Measurements from ENCODE around the gene LIN7A. TPM values are rescaled to one million over a fixed set of nuclear protein-coding genes. Genes with fewer than 3 reads are reported as not detected.

Gene LIN7A
- total RNA-seq, 1 experiment from 2014 or later = not detected

DNA sequence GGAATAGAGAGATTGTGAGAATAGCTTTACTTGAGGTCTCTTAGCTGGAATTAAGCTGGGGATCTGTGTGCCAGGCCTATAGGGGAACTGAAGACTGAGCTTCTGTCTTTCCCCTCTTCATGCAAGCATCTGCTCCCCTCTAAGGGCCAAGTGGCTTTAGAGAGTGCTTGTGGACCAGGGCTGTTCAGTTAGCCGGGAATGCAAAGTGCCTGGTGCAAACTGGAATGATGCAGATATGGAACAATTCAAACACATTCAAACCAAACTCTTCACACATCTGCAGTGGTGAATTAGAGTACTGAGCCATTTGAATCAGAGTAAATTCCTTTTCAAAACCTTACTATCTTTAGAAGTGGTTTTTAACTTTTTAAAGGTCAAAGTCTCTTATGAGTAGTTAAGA lies 99.0 kb downstream of the LIN7A start:
- H3K27ac ChIP-seq (ENCODE audit: low read length) = no peak overlapping the region

DNA sequence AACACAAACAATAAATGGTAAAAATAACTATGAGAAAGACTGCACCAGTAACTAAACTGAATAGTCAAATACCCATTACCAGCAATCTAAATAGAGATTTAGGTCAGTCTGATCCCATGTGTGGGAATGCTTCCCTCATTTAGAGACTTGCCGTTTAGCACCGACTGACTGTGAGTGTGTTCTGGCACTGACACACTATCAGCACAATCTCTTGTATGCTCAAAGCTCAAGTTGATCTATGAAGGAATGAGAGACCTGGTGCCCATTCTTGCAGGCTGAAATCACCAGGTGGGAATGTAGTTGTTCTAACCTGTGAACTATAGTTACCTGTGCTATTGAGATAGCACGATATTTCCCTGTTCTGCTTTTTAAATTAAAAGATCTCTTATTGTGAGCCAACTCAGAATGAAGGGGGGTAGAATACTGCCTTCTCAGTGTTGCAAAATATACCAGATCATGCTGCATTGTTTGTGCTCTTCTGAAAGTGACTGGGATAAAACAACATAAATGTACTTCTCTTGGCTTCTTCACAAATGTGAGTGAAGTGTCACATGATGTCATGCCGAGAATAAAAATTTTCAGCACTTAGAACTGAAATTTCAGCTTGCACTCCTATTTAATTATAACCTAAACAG lies 99.6 kb downstream of the LIN7A start:
- in situ Hi-C loops (cut with HindIII; ENCODE audit: low pct_unique_long_range_greater_than_20kb, low sequenced_read_pairs) (no loop called here), intact Hi-C loops (cut with micrococcal nuclease; ENCODE audit: unreplicated experiment) (no loop called here)
- no peak for TF ChIP-seq TCF7L2 (IDR thresholded peaks at IDR 0.05; ENCODE audit: low read depth, low read length)
- no peak for TF ChIP-seq SIN3A (IDR thresholded peaks at IDR 0.05; ENCODE audit: borderline replicate concordance, insufficient read depth, low read depth, low read length)
- TF ChIP-seq, protein P1, sequence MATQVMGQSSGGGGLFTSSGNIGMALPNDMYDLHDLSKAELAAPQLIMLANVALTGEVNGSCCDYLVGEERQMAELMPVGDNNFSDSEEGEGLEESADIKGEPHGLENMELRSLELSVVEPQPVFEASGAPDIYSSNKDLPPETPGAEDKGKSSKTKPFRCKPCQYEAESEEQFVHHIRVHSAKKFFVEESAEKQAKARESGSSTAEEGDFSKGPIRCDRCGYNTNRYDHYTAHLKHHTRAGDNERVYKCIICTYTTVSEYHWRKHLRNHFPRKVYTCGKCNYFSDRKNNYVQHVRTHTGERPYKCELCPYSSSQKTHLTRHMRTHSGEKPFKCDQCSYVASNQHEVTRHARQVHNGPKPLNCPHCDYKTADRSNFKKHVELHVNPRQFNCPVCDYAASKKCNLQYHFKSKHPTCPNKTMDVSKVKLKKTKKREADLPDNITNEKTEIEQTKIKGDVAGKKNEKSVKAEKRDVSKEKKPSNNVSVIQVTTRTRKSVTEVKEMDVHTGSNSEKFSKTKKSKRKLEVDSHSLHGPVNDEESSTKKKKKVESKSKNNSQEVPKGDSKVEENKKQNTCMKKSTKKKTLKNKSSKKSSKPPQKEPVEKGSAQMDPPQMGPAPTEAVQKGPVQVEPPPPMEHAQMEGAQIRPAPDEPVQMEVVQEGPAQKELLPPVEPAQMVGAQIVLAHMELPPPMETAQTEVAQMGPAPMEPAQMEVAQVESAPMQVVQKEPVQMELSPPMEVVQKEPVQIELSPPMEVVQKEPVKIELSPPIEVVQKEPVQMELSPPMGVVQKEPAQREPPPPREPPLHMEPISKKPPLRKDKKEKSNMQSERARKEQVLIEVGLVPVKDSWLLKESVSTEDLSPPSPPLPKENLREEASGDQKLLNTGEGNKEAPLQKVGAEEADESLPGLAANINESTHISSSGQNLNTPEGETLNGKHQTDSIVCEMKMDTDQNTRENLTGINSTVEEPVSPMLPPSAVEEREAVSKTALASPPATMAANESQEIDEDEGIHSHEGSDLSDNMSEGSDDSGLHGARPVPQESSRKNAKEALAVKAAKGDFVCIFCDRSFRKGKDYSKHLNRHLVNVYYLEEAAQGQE (IDR thresholded peaks at IDR 0.05; ENCODE audit: insufficient read depth in 1 of 2, low read depth in 2 of 2, low read length in 1 of 2) = no peak
- no peak for TF ChIP-seq POLR2AphosphoS5 (IDR thresholded peaks at IDR 0.05; ENCODE audit: low read depth, low read length)
- TF ChIP-seq, protein P2, sequence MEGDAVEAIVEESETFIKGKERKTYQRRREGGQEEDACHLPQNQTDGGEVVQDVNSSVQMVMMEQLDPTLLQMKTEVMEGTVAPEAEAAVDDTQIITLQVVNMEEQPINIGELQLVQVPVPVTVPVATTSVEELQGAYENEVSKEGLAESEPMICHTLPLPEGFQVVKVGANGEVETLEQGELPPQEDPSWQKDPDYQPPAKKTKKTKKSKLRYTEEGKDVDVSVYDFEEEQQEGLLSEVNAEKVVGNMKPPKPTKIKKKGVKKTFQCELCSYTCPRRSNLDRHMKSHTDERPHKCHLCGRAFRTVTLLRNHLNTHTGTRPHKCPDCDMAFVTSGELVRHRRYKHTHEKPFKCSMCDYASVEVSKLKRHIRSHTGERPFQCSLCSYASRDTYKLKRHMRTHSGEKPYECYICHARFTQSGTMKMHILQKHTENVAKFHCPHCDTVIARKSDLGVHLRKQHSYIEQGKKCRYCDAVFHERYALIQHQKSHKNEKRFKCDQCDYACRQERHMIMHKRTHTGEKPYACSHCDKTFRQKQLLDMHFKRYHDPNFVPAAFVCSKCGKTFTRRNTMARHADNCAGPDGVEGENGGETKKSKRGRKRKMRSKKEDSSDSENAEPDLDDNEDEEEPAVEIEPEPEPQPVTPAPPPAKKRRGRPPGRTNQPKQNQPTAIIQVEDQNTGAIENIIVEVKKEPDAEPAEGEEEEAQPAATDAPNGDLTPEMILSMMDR (IDR thresholded peaks at IDR 0.05) = no peak
- Histone ChIP-seq H3K27me3 (ENCODE audit: control insufficient read depth, insufficient read depth, low read length) (no peaks in the 10 kb centered on the region), H3K36me3 (ENCODE audit: control insufficient read depth, insufficient read depth, low read length) (no peaks in the 10 kb centered on the region), H3K27ac (ENCODE audit: low read length) (no peak overlapping the region), H3K4me3 (ENCODE audit: low read depth in 2 of 2, low read length in 2 of 2) (no peak overlapping the region), H3K9me3 (ENCODE audit: control insufficient read depth, insufficient read depth, low read depth, low read length) (no peaks in the 10 kb centered on the region), H3K4me1 (ENCODE audit: control insufficient read depth, insufficient read depth, low read length) (no peaks in the 10 kb centered on the region)
- ATAC-seq (no peak), DNase-seq (ENCODE audit: low read depth, low spot score) (no peak)
- ChIA-PET POLR2A (no interaction called here), CTCF (interaction anchor here (1.1 to 1.3 kb wide), 2 partner anchors 15 to 420 kb away, joined by 4 to 5 read pairs; no protein-coding TSS in a partner anchor)
- no TSS peak for BruUV-seq (replicated peaks)

More for the DNA sequence above, 99.0 kb downstream of the LIN7A start:
- intact Hi-C loops (cut with micrococcal nuclease; ENCODE audit: unreplicated experiment) = no loop called here
- TF ChIP-seq, protein P2 (IDR thresholded peaks at IDR 0.05) = no peak
- TF ChIP-seq POLR2AphosphoS5 (IDR thresholded peaks at IDR 0.05; ENCODE audit: low read depth, low read length) (no peak), TCF7L2 (IDR thresholded peaks at IDR 0.05; ENCODE audit: low read depth, low read length) (no peak), SIN3A (IDR thresholded peaks at IDR 0.05; ENCODE audit: borderline replicate concordance, insufficient read depth, low read depth, low read length) (no peak)
- TF ChIP-seq, protein P1 (IDR thresholded peaks at IDR 0.05; ENCODE audit: insufficient read depth in 1 of 2, low read depth in 2 of 2, low read length in 1 of 2) = no peak
- Histone ChIP-seq H3K4me3 (ENCODE audit: low read depth in 2 of 2, low read length in 2 of 2) (no peak overlapping the region), H3K4me1 (ENCODE audit: control insufficient read depth, insufficient read depth, low read length) (no peaks in the 10 kb centered on the region), H3K9me3 (ENCODE audit: control insufficient read depth, insufficient read depth, low read depth, low read length) (no peaks in the 10 kb centered on the region), H3K27me3 (ENCODE audit: control insufficient read depth, insufficient read depth, low read length) (no peaks in the 10 kb centered on the region), H3K36me3 (ENCODE audit: control insufficient read depth, insufficient read depth, low read length) (no peaks in the 10 kb centered on the region)
- in situ Hi-C loops (cut with HindIII; ENCODE audit: low pct_unique_long_range_greater_than_20kb, low sequenced_read_pairs) = no loop called here
- no peak for ATAC-seq
- ChIA-PET CTCF (no interaction called here), POLR2A (no interaction called here)
- no TSS peak for BruUV-seq (replicated peaks)
- DNase-seq (ENCODE audit: low read depth, low spot score) = no peak

Measured in Panc1 (cell line).